SK-N-SH (cell line): ENCODE results near the gene CLEC12A.

Source experiments
- CTCF ChIP-seq: fragments of 200-600 bp; sonication (generic); IDR thresholded peaks from 2 replicates; pipeline ENCODE4 v1.6.1; 2017; ENCODE audit warnings: antibody characterized with exemption, mild to moderate bottlenecking, moderate library complexity
- EZH2phosphoT487 ChIP-seq: fragments of 200-600 bp; sonication (generic); IDR thresholded peaks from 2 replicates; pipeline ENCODE4 v1.6.1; 2017; ENCODE audit warnings: low read depth, mixed run types, mild to moderate bottlenecking, antibody characterized with exemption, moderate library complexity, borderline replicate concordance
- IRF3 ChIP-seq: fragments of 150-350 bp; IDR thresholded peaks from 2 replicates; pipeline ENCODE4 v1.6.1; 2016; ENCODE audit warnings: mild to moderate bottlenecking, low read depth, low read length
- RCOR1 ChIP-seq: fragments of 150-350 bp; IDR thresholded peaks from 2 replicates; pipeline ENCODE4 v1.6.1; 2017; ENCODE audit warnings: antibody characterized with exemption, low read length
- TAF1 ChIP-seq: IDR thresholded peaks from 2 replicates; pipeline ENCODE4 v1.6.1; 2012; ENCODE audit warnings: low read depth, mild to moderate bottlenecking, low read length, moderate library complexity, borderline replicate concordance

DNA sequence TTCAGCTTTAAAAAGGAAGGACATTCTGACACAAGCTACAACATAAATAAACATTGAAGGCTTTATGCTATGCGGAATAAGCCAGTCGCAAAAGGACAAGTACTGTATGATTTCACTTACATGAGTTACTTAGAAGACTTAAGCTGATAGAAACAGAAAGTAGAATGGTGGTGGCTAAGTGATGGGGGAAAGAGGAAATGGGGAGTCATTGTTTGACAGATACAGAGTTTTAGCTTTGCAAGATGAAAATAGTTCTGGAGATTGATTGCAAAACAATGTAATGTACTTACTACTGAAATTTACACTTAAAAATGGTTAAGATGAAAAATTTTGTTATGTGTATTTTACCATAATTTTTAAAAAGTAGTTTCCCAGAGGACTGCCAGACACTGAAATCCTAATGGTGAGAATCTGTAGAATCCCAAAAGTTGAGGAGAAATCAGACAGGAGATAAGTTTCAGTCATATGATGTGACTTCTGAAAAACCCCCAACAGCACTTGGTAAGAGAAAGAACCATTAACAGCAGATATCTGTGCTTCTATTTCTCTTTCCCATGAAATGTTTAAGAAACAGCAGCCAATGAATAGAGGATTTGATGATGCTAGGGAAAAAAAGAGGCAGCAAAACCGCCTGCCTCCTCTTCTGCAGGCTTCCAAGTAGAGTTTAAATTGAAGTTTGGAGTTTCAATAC lies 22.5 kb upstream of the CLEC12A start:
- TF ChIP-seq CTCF (no peak), IRF3 (no peak), TAF1 (no peak), RCOR1 (no peak), EZH2phosphoT487 (no peak)
